ENCODE measurements around the gene GATA1. TPM values are rescaled to one million over a fixed set of nuclear protein-coding genes. Genes with fewer than 3 reads are reported as not detected.

GATA1 gene
- total RNA-seq, 1 experiment from 2014 or later = not detected

- BruUV-seq (replicated peaks) = no TSS peak
- ChIA-PET CTCF (no interaction called here), POLR2A (no interaction called here)
- Histone ChIP-seq H3K36me3 (ENCODE audit: control insufficient read depth, insufficient read depth, low read length) (no peaks in the 10 kb centered on the region), H3K4me3 (ENCODE audit: low read depth, low read length) (no peak within 1 kb of the TSS), H3K4me1 (0 out of 2 replicates have a peak, but pooled peaks cover 3% of the 10 kb centered on the region), H3K27me3 (replicated peaks; ENCODE audit: control insufficient read depth, insufficient read depth, low read length) (no peaks in the 10 kb centered on the region), H3K9me3 (no peaks in the 10 kb centered on the region)
- intact Hi-C loops (cut with micrococcal nuclease; ENCODE audit: unreplicated experiment) = loop anchor here (5.0 kb wide), 3 partner anchors 40 to 185 kb away; partner anchors contain the start of gene HDAC6
- Mint-ChIP-seq H3K36me3 (ENCODE audit: insufficient read depth, unreplicated experiment) (peaks cover 7% of the 10 kb centered on the region), H3K4me1 (ENCODE audit: low read depth, unreplicated experiment) (peaks cover 9% of the 10 kb centered on the region), H3K27ac (ENCODE audit: unreplicated experiment) (peak within 1 kb of the TSS; percentile 95), H3K27me3 (ENCODE audit: insufficient read depth, unreplicated experiment) (no peaks in the 10 kb centered on the region), H3K9me3 (ENCODE audit: unreplicated experiment) (no peaks in the 10 kb centered on the region), H3K4me3 (ENCODE audit: unreplicated experiment) (peak within 1 kb of the TSS; percentile 65)
- peak; percentile 80 to 82 for DNase-seq
- TF ChIP-seq, protein P1, sequence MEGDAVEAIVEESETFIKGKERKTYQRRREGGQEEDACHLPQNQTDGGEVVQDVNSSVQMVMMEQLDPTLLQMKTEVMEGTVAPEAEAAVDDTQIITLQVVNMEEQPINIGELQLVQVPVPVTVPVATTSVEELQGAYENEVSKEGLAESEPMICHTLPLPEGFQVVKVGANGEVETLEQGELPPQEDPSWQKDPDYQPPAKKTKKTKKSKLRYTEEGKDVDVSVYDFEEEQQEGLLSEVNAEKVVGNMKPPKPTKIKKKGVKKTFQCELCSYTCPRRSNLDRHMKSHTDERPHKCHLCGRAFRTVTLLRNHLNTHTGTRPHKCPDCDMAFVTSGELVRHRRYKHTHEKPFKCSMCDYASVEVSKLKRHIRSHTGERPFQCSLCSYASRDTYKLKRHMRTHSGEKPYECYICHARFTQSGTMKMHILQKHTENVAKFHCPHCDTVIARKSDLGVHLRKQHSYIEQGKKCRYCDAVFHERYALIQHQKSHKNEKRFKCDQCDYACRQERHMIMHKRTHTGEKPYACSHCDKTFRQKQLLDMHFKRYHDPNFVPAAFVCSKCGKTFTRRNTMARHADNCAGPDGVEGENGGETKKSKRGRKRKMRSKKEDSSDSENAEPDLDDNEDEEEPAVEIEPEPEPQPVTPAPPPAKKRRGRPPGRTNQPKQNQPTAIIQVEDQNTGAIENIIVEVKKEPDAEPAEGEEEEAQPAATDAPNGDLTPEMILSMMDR (IDR thresholded peaks at IDR 0.05; ENCODE audit: insufficient read depth in 1 of 2, low read depth in 1 of 2, low read length in 1 of 2, severe bottlenecking in 1 of 2, unreplicated experiment in 1 of 2) = peak; percentile 36 to 71
Observed at GRCh38 chrX:48761674-48762471, 24.5 kb upstream of the GATA1 start, which contains the start of gene GLOD5. GLOD5 (plus strand) TSS chrX:48761747; CDS start chrX:48761791, 44 bp downstream.

GRCh38 chrX:48769230-48769629, 17.2 kb upstream of the GATA1 start:
- H3K36me3 Mint-ChIP-seq (ENCODE audit: insufficient read depth, unreplicated experiment) = no peaks in the 10 kb centered on the region
- ChIA-PET CTCF (no interaction called here), POLR2A (no interaction called here)
- H3K27me3 Mint-ChIP-seq (ENCODE audit: insufficient read depth, unreplicated experiment) = no peaks in the 10 kb centered on the region
- no peaks in the 10 kb centered on the region for H3K4me1 ChIP-seq
- no peak overlapping the region for H3K4me3 ChIP-seq (ENCODE audit: low read depth, low read length)
- no peak overlapping the region for H3K27ac Mint-ChIP-seq (ENCODE audit: unreplicated experiment)
- TF ChIP-seq, protein P1 (IDR thresholded peaks at IDR 0.05; ENCODE audit: insufficient read depth in 1 of 2, low read depth in 1 of 2, low read length in 1 of 2, severe bottlenecking in 1 of 2, unreplicated experiment in 1 of 2) = no peak
- H3K9me3 ChIP-seq = no peaks in the 10 kb centered on the region
- H3K36me3 ChIP-seq (ENCODE audit: control insufficient read depth, insufficient read depth, low read length) = no peaks in the 10 kb centered on the region
- BruUV-seq (replicated peaks) = no TSS peak
- intact Hi-C loops (cut with micrococcal nuclease; ENCODE audit: unreplicated experiment) = no loop called here
- H3K4me3 Mint-ChIP-seq (ENCODE audit: unreplicated experiment) = no peak overlapping the region
- DNase-seq = no peak
- H3K9me3 Mint-ChIP-seq (ENCODE audit: unreplicated experiment) = no peaks in the 10 kb centered on the region
- H3K4me1 Mint-ChIP-seq (ENCODE audit: low read depth, unreplicated experiment) = no peaks in the 10 kb centered on the region
- H3K27me3 ChIP-seq (replicated peaks; ENCODE audit: control insufficient read depth, insufficient read depth, low read length) = no peaks in the 10 kb centered on the region

- Histone ChIP-seq H3K9me3 (no peaks in the 10 kb centered on the region), H3K27me3 (replicated peaks; ENCODE audit: control insufficient read depth, insufficient read depth, low read length) (no peaks in the 10 kb centered on the region), H3K4me1 (no peaks in the 10 kb centered on the region), H3K36me3 (ENCODE audit: control insufficient read depth, insufficient read depth, low read length) (no peaks in the 10 kb centered on the region), H3K4me3 (ENCODE audit: low read depth, low read length) (no peak overlapping the region)
- no peaks in the 10 kb centered on the region for H3K4me1 Mint-ChIP-seq (ENCODE audit: low read depth, unreplicated experiment)
- TF ChIP-seq, protein P1 (IDR thresholded peaks at IDR 0.05; ENCODE audit: insufficient read depth in 1 of 2, low read depth in 1 of 2, low read length in 1 of 2, severe bottlenecking in 1 of 2, unreplicated experiment in 1 of 2) = no peak
- H3K27ac Mint-ChIP-seq (ENCODE audit: unreplicated experiment) = no peak overlapping the region
- no peak overlapping the region for H3K4me3 Mint-ChIP-seq (ENCODE audit: unreplicated experiment)
- H3K27me3 Mint-ChIP-seq (ENCODE audit: insufficient read depth, unreplicated experiment) = no peaks in the 10 kb centered on the region
- H3K9me3 Mint-ChIP-seq (ENCODE audit: unreplicated experiment) = no peaks in the 10 kb centered on the region
- DNase-seq = no peak
- intact Hi-C loops (cut with micrococcal nuclease; ENCODE audit: unreplicated experiment) = no loop called here
- no TSS peak for BruUV-seq (replicated peaks)
- CTCF ChIA-PET = no interaction called here
- no peaks in the 10 kb centered on the region for H3K36me3 Mint-ChIP-seq (ENCODE audit: insufficient read depth, unreplicated experiment)
- POLR2A ChIA-PET = no interaction called here
Observed at GRCh38 chrX:48770296-48770695, 16.1 kb upstream of the GATA1 start.
